Astrocyte (in vitro differentiated cells and primary cell): ENCODE measurements around the gene RUNX3.

ENCODE experiments used
- CTCF ChIP-seq: IDR thresholded peaks from 2 replicates; pipeline ENCODE4 v1.5.1; 2011; ENCODE audit warnings: low read depth, mild to moderate bottlenecking, inconsistent platforms, low read length, moderate library complexity; ENCODE audit not compliant: insufficient read depth
- EZH2 ChIP-seq: IDR thresholded peaks from 2 replicates; pipeline ENCODE4 v1.6.1; 2012; ENCODE audit warnings: mild to moderate bottlenecking, low read length, inconsistent platforms; ENCODE audit not compliant: insufficient read depth

GRCh38 chr1:24875257-24875656, 54.8 kb downstream of the RUNX3 start:
- TF ChIP-seq CTCF (no peak), EZH2 (no peak)
